GM12864 (cell line): ENCODE measurements around the gene TP53I11.

ENCODE experiments used
- DNase-seq: peaks from one replicate; pipeline ENCODE4 v3.0.0-alpha.2; 2011; ENCODE audit warnings: low read depth
- H3K4me3 ChIP-seq: 2 replicates; pipeline ENCODE4 v1.5.1; 2011; ENCODE audit warnings: mild to moderate bottlenecking, low read depth, low read length, control low read depth
- CTCF ChIP-seq: IDR thresholded peaks from 2 replicates; pipeline ENCODE4 v1.5.1; 2011; ENCODE audit warnings: low read depth, mild to moderate bottlenecking, moderate library complexity, low read length, control low read depth, inconsistent platforms; ENCODE audit errors: missing control alignments

TP53I11 gene

GRCh38 chr11:44944181-44944852, 6.4 kb downstream of the TP53I11 start:
- no peak for TF ChIP-seq CTCF
- H3K4me3 ChIP-seq, result no peak overlapping the region
- no peak for DNase-seq

- no peak for TF ChIP-seq CTCF
- DNase-seq, result no peak
- no peak overlapping the region for H3K4me3 ChIP-seq
These were observed 7.0 kb downstream of the TP53I11 start for GRCh38 chr11:44943696-44944095.

DNA sequence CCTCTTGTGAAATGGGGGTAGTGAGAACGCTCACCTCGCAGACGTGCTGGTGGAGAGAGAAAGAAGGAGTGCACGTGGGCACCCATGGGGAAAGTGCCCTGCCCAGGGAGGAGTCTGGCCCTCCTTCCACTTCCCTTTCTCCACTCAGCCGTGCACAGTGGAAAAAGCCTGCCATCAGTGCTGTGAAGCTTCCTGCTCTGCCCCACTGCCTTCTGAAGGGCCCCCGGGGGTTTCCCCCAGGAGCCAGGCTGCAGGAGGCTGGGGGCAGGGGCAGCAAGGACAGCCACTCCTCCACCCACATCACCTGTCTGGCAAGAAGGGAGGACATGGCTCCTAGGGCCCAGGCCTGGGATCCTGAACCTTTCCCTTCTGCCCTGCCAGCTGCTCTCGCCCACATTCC, 7.6 kb downstream of the TP53I11 start:
- no peak overlapping the region for H3K4me3 ChIP-seq

DNA sequence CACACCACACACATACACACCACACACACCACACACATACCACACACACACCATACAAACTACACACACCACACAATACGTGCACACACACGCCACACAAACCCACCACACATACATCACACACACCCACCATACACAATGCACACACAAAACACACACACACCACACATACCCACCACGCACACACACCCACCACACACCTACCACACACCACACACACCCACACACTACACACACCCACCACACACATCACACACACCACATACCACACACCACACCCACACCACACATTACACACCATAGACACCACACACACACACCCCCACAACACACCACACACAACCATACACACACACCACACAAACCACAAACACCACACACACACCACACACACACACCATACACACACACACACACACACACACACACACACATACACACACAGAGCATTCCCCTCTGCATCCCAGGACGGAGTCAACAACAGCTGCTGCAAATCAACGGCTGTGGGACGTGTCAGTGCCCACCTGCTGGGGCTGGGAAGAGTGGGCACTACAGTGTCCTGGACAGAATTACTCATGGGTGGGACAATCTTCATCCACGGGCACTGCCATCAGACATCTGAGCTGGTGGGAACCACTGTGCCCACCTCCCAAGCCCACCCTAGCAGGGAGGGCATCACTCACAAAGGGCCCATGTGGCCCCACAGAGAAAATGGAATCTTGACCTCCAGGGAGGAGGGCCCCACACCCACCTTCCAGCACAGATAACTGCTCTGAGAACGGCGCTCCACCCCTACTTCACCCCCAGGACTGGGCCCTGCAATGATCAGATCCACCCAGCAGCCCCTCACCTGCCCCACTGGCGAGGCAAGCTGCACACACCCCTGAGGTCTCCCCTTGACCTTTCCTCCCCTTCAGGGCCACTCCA, 8.4 kb downstream of the TP53I11 start:
- no peak for TF ChIP-seq CTCF
- H3K4me3 ChIP-seq, result no peak overlapping the region
- no peak for DNase-seq

More for the DNA sequence above, 7.6 kb downstream of the TP53I11 start:
- no peak for DNase-seq
- TF ChIP-seq CTCF, result no peak

DNA sequence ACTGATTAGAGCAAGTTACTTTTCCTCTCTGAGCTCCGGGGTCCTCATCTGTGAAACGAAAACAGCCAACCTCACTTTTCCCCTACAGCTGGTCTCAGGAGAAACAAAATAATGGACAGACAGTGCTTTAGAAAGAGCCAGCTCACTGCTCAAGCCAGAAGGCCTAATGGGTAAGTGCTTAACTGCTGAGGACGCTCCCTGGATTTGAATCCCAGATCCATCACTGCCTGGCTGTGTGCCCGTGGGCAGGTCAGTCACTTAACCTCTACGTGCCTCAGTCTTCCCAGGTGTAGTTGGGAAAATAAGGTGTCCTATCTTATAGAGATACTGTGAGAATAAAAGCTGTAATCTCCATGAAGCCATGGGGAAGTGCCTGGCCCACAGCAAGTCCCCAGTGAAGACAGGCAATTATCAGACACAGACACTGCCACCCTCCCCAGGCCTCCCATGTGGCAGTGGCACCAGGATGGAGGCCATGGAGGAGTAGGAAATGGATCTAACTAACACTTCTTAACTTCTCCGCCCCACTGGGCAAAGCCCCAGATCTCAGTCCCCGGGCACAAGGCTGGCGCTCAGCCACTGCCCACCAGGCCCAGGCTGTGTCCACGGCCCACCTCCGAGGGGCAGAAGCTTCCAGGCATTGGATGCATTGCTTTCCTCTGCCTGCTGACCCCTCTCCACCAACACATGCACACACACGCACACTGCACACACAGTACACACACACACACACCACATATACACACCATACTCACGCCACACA, 9.2 kb downstream of the TP53I11 start:
- no peak overlapping the region for H3K4me3 ChIP-seq
- no peak for TF ChIP-seq CTCF
- no peak for DNase-seq

DNA sequence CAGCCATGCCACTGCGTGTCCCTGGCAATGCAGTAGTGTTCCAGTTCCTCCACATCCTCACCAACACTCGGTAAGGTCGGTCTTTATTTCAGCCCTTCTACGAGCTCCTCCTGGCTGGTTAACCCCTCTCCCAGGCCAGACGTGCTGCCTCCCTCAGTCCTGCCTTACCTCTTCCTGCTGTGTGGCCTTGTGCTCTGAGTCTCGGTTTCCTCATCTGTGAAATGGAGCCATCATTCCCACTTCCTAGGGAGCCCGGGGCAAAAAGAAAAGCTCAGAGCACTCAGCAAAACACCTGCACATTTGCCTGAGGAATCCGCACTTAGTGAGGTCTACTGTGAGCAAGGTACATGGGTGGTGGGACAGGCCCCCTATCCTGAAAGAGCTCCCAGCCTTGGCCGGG, 9.8 kb downstream of the TP53I11 start:
- no peak for DNase-seq
- no peak overlapping the region for H3K4me3 ChIP-seq
- TF ChIP-seq CTCF, result no peak
